GM18909 (cell line): ENCODE data around the gene LRATD1.
"Not testable (repeated sequence)": the region's sequence is repeated elsewhere in the genome, so short reads cannot be mapped to it uniquely, and the experiment has no call there.

ENCODE experiments used
- ATAC-seq: cut with Tn5 transposase; IDR thresholded peaks from one replicate; pipeline ENCODE4 v1.9.1; 2021; ENCODE audit warnings: mild to moderate bottlenecking; ENCODE audit not compliant: unreplicated experiment, poor library complexity

Gene LRATD1

GRCh38 chr2:14632133-14632936 lies at the start of gene LRATD1:
Gene LRATD1, plus strand, starts transcription at chr2:14632717. Its CDS starts 1,263 bp downstream, at chr2:14633980.
- ATAC-seq: no peak

GRCh38 chr2:14583059-14583458 lies 49.5 kb upstream of the LRATD1 start:
- no peak for ATAC-seq

- ATAC-seq: no peak
Observed at GRCh38 chr2:14583802-14584201, 48.7 kb upstream of the LRATD1 start.

GRCh38 chr2:14587119-14587518 lies 45.4 kb upstream of the LRATD1 start:
- no peak for ATAC-seq

GRCh38 chr2:14601156-14601770 lies 31.3 kb upstream of the LRATD1 start:
- no peak for ATAC-seq

- no peak for ATAC-seq
Observed at GRCh38 chr2:14602309-14602708, 30.2 kb upstream of the LRATD1 start.

GRCh38 chr2:14603676-14604075 lies 28.8 kb upstream of the LRATD1 start:
- ATAC-seq: no peak

GRCh38 chr2:14608245-14608644 lies 24.3 kb upstream of the LRATD1 start:
- ATAC-seq: no peak

- no peak for ATAC-seq
Observed at GRCh38 chr2:14614017-14614416, 18.5 kb upstream of the LRATD1 start.

- no peak for ATAC-seq
Observed at GRCh38 chr2:14615121-14615520, 17.4 kb upstream of the LRATD1 start.

- ATAC-seq: no peak
Observed at GRCh38 chr2:14615760-14616159, 16.8 kb upstream of the LRATD1 start.

- ATAC-seq: no peak
Observed at GRCh38 chr2:14616342-14616741, 16.2 kb upstream of the LRATD1 start.

- ATAC-seq: no peak
Observed at GRCh38 chr2:14616950-14617349, 15.6 kb upstream of the LRATD1 start.

- ATAC-seq: no peak
Observed at GRCh38 chr2:14619441-14619840, 13.1 kb upstream of the LRATD1 start.

GRCh38 chr2:14621114-14621513 lies 11.4 kb upstream of the LRATD1 start:
- no peak for ATAC-seq

- no peak for ATAC-seq
Observed at GRCh38 chr2:14621906-14622549, 10.5 kb upstream of the LRATD1 start.

GRCh38 chr2:14622550-14622939 lies 10.0 kb upstream of the LRATD1 start:
- not testable (repeated sequence) for ATAC-seq

- ATAC-seq: no peak
Observed at GRCh38 chr2:14623237-14623636, 9.3 kb upstream of the LRATD1 start.

- ATAC-seq: no peak
Observed at GRCh38 chr2:14626873-14627272, 5.6 kb upstream of the LRATD1 start.

- ATAC-seq: no peak
Observed at GRCh38 chr2:14628901-14629300, 3.6 kb upstream of the LRATD1 start.

- ATAC-seq: no peak
Observed at GRCh38 chr2:14631406-14632040, 994 bp upstream of the LRATD1 start.
